ENCODE data around the gene CAMSAP3.

GRCh38 chr19:7637374-7638256, 42.0 kb downstream of the CAMSAP3 start:
- TF ChIP-seq CTCF (IDR thresholded peaks at IDR 0.05), result no peak
- no peak for TF ChIP-seq POLR2A (IDR thresholded peaks at IDR 0.05)

Measured in body of pancreas (tissue), 4 donors.